Peyer's patch (tissue), 4 donors: ENCODE measurements around the gene RIMBP2. TPM values are rescaled to one million over a fixed set of nuclear protein-coding genes. Genes with fewer than 3 reads are reported as not detected.

ENCODE experiments used
- DNase-seq, 3 donors: peaks; one replicate each; pipeline ENCODE4 v3.0.0-alpha.2; 2017 to 2019
- H3K27ac ChIP-seq, 4 donors: fragments of 200-600 bp; sonication (generic); one replicate each; pipeline ENCODE4 v1.5.1; 2016 to 2019
- H3K27me3 ChIP-seq, 2 donors: fragments of 200-600 bp; sonication (generic); one replicate each; pipeline ENCODE4 v1.5.1; 2019
- H3K36me3 ChIP-seq, 3 donors: fragments of 200-600 bp; sonication (generic); one replicate each; pipeline ENCODE4 v1.5.1; 2016 to 2019
- H3K4me1 ChIP-seq, 4 donors: fragments of 200-600 bp; sonication (generic); one replicate each; pipeline ENCODE4 v1.5.1; 2016 to 2019
- H3K4me3 ChIP-seq, 4 donors: fragments of 200-600 bp; sonication (generic); 1 replicate in 3 of 4; 2 replicates in 1 of 4; pipeline ENCODE4 v1.5.1; 2016 to 2019; ENCODE audit warnings: mild to moderate bottlenecking in 1 of 4
- H3K9me3 ChIP-seq, 4 donors: fragments of 200-600 bp; sonication (generic); one replicate each; pipeline ENCODE4 v1.5.1; 2016 to 2019; ENCODE audit warnings: mild to moderate bottlenecking in 1 of 4
- CTCF ChIP-seq, 6 experiments: fragments of 450-650 bp in 4 of 6; fragments of 200-600 bp in 2 of 6; sonication (generic) in 1 of 6; IDR thresholded peaks; one replicate each; pipeline ENCODE4 v1.5.1; 2017 to 2019; ENCODE audit warnings: antibody characterized with exemption in 6 of 6, mild to moderate bottlenecking in 3 of 6, moderate library complexity in 1 of 6
- POLR2A ChIP-seq, 2 donors: fragments of 450-650 bp; IDR thresholded peaks; one replicate each; pipeline ENCODE4 v1.5.1; 2017; ENCODE audit warnings: antibody characterized with exemption in 2 of 2, mild to moderate bottlenecking in 2 of 2, moderate library complexity in 2 of 2
- total RNA-seq, 4 donors: library from RNA; depleted of rRNA; stranded (reverse); fragments of >200 nt; gene quantifications; one replicate each; pipeline ENCODE4 v1.1.0, GENCODE V29; 2016

Gene RIMBP2
- total RNA-seq, 4 donors from 2014 or later = 8.8 to 19.8 (median 16.0) TPM

- no peak for DNase-seq
- Histone ChIP-seq H3K4me3 (no peak overlapping the region), H3K27me3 (no peaks in the 10 kb centered on the region), H3K9me3 (no peaks in the 10 kb centered on the region), H3K27ac (no peak overlapping the region), H3K36me3 (no peaks in the 10 kb centered on the region), H3K4me1 (no peaks in the 10 kb centered on the region)
- TF ChIP-seq POLR2A (IDR thresholded peaks at IDR 0.05) (no peak), CTCF (IDR thresholded peaks at IDR 0.05) (no peak)
Measured at GRCh38 chr12:130455161-130455560, 260.9 kb downstream of the RIMBP2 start.

GRCh38 chr12:130454296-130454695, 261.8 kb downstream of the RIMBP2 start:
- TF ChIP-seq POLR2A (IDR thresholded peaks at IDR 0.05) (no peak), CTCF (IDR thresholded peaks at IDR 0.05) (no peak)

GRCh38 chr12:130452546-130452945, 263.6 kb downstream of the RIMBP2 start:
- H3K4me1 ChIP-seq = no peaks in the 10 kb centered on the region
- H3K4me3 ChIP-seq = no peak overlapping the region
- TF ChIP-seq POLR2A (IDR thresholded peaks at IDR 0.05) (no peak), CTCF (IDR thresholded peaks at IDR 0.05) (no peak)
- no peak for DNase-seq
- H3K9me3 ChIP-seq = no peaks in the 10 kb centered on the region
- no peaks in the 10 kb centered on the region for H3K27me3 ChIP-seq
- H3K27ac ChIP-seq = no peak overlapping the region
- no peaks in the 10 kb centered on the region for H3K36me3 ChIP-seq

More at GRCh38 chr12:130454296-130454695, 261.8 kb downstream of the RIMBP2 start:
- H3K9me3 ChIP-seq = no peaks in the 10 kb centered on the region
- no peak overlapping the region for H3K4me3 ChIP-seq
- H3K27me3 ChIP-seq = no peaks in the 10 kb centered on the region
- H3K36me3 ChIP-seq = no peaks in the 10 kb centered on the region
- H3K27ac ChIP-seq = no peak overlapping the region
- no peak for DNase-seq
- no peaks in the 10 kb centered on the region for H3K4me1 ChIP-seq

- no peak overlapping the region for H3K4me3 ChIP-seq
- no peaks in the 10 kb centered on the region for H3K9me3 ChIP-seq
- TF ChIP-seq CTCF (IDR thresholded peaks at IDR 0.05) (no peak), POLR2A (IDR thresholded peaks at IDR 0.05) (no peak)
- no peak for DNase-seq
- H3K27me3 ChIP-seq = no peaks in the 10 kb centered on the region
- H3K4me1 ChIP-seq = no peaks in the 10 kb centered on the region
- H3K36me3 ChIP-seq = no peaks in the 10 kb centered on the region
- no peak overlapping the region for H3K27ac ChIP-seq
Measured at GRCh38 chr12:130451001-130451930, 264.8 kb downstream of the RIMBP2 start.

- no peaks in the 10 kb centered on the region for H3K27me3 ChIP-seq
- H3K36me3 ChIP-seq = no peaks in the 10 kb centered on the region
- H3K9me3 ChIP-seq = no peaks in the 10 kb centered on the region
- H3K27ac ChIP-seq = no peak overlapping the region
- no peak for TF ChIP-seq CTCF (IDR thresholded peaks at IDR 0.05)
- TF ChIP-seq POLR2A (IDR thresholded peaks at IDR 0.05) = no peak
- DNase-seq = no peak
- H3K4me3 ChIP-seq = no peak overlapping the region
- H3K4me1 ChIP-seq = no peaks in the 10 kb centered on the region
Measured at GRCh38 chr12:130449291-130449690, 266.8 kb downstream of the RIMBP2 start.
